Stimulated activated naive B cell treated with anti-CD40 and anti-IgM and Interleukin-4, amounts not matched to agents 10 μg/mL and 1 μg/mL and 100 μg/mL, for 72 hours (primary cell): ENCODE results near the gene ANP32A.

Experiments
- ATAC-seq, 2 donors: fragments of 150-1000 bp; cut with Tn5 transposase; replicated peaks; 2 replicates each; pipeline ENCODE4 v1.10.0; 2021; ENCODE audit warnings: moderate library complexity in 1 of 2
- DNase-seq: peaks from one replicate; pipeline ENCODE4 v3.0.0; 2021
- H3K27ac Mint-ChIP-seq: one replicate; pipeline ENCODE4 v1.8.0; 2022; ENCODE audit warnings: mild to moderate bottlenecking, mixed read lengths
- H3K27me3 Mint-ChIP-seq, 2 donors: one replicate each; pipeline ENCODE4 v1.8.0; 2022; ENCODE audit warnings: mixed read lengths in 2 of 2
- H3K36me3 Mint-ChIP-seq, 2 donors: one replicate each; pipeline ENCODE4 v1.8.0; 2022; ENCODE audit warnings: mixed read lengths in 2 of 2, mild to moderate bottlenecking in 1 of 2
- H3K4me1 Mint-ChIP-seq, 2 donors: one replicate each; pipeline ENCODE4 v1.8.0; 2022; ENCODE audit warnings: mixed read lengths in 2 of 2, mild to moderate bottlenecking in 1 of 2
- H3K4me3 Mint-ChIP-seq, 2 donors: one replicate each; pipeline ENCODE4 v1.8.0; 2022; ENCODE audit warnings: mild to moderate bottlenecking in 2 of 2, mixed read lengths in 2 of 2, moderate library complexity in 1 of 2
- H3K9me3 Mint-ChIP-seq, 2 donors: one replicate each; pipeline ENCODE4 v1.8.0; 2022; ENCODE audit warnings: mixed read lengths in 2 of 2, mild to moderate bottlenecking in 1 of 2

The ANP32A gene

DNA sequence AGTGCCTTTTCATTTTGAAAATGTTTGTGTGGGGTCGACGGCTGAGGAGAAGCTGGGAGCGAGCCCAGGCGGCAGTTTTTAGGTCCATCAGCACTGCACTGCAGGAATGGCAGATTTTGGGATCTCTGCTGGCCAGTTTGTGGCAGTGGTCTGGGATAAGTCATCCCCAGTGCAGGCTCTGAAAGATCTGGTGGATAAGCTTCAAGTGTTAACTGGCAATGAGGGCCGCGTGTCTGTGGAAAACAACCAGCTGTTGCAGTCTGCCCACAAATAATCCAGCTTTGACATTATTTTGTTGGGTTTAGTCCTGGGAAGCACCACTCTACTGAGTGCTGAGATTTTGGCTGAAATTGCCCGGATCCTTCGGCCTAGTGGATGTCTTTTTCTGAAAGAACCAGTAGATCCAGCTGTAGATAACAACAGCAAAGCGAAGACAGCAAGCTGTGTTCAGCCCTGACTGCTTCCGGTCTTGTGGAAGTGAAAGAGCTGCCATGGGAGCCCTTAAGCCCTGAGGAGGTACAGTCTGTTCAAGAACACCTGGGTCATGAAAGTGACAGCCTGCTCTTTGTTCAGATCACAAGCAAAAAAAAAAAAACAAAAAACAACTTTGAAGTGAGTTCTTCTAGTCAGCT lies 13.1 kb upstream of the ANP32A start:
- Mint-ChIP-seq H3K4me3 (no peak overlapping the region), H3K27ac (no peak overlapping the region), H3K4me1 (no peaks in the 10 kb centered on the region), H3K27me3 (peaks cover 18 to 22% of the 10 kb centered on the region in 2 donors), H3K9me3 (peaks cover 5 to 11% of the 10 kb centered on the region in 2 donors), H3K36me3 (peaks cover 3 to 7% of the 10 kb centered on the region in 2 donors)
- ATAC-seq (no peak), DNase-seq (no peak)

DNA sequence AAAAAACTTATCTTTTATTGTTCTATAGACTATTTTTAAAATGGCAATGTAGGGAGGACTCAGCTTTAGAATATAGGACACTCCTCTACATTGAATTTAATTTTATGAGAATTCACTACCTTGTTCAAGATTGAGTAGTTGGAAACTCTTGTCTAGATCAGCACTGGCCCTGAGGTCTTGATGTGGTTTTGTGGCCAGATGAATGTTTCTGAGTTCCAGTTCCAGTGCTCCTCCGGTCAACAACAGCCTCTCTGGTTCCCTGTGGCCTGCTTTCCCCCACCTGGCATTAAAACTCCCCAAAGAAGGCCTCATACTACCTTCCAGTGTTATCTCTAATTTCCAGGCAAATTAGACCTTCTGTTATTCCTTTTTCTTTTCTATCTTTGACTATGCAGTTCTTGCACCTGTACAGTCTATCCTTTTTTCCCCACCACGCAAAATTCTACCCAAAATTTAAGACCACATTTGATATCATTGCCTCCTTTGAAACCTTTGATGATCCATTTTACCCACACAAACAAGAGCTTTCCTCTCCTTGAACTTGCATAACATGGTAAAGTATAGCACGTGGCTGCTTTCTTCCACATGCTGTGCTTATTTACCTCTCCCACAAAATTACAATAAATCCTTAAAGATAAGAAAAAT lies 9.6 kb upstream of the ANP32A start:
- no peaks in the 10 kb centered on the region for H3K4me1 Mint-ChIP-seq
- DNase-seq (no peak), ATAC-seq (no peak)
- H3K36me3 Mint-ChIP-seq: peaks cover 0 to under 1% of the 10 kb centered on the region in 2 donors
- no peak overlapping the region for H3K4me3 Mint-ChIP-seq
- H3K9me3 Mint-ChIP-seq: peaks cover 0 to under 1% of the 10 kb centered on the region in 2 donors
- no peak overlapping the region for H3K27ac Mint-ChIP-seq
- peaks cover 1 to 11% of the 10 kb centered on the region in 2 donors for H3K27me3 Mint-ChIP-seq

DNA sequence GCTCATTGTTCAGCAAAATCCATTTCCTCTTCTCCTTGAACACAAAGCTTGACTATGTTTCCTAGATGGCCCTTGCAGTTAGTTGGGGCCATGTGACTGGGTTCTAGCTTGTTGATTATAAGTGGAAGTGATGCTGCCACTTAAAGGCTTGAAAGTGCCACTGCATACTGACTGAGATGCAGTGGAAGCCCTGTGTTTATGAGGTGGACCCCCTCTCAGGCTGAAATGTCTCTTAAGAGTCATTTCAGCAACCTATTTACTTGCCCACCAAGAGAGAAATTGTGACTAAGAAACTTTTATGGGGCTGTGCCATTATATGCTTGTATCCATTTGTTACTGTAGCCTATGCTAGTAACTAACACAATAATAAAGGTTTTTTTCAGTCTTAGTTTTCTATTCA lies 8.4 kb upstream of the ANP32A start:
- no peaks in the 10 kb centered on the region for H3K36me3 Mint-ChIP-seq

DNA sequence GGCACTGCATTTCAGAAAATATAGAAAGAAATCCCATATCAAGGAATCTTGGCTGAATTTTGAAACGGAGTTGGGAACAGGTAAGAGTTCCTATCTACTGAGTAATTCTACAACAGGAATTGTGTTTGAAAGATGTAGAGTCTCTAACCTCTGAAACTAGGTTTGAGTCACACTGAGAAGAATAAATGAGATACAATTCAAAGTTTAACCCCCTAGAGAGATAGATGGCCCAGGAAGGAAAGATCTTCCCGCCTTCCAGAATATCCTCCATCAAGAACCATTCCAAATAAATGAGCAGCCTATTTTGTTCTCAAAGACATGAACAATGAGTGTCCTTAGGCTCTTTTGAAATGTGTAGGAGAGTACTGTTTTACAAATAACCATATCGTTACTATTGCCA lies 2.9 kb upstream of the ANP32A start:
- DNase-seq (no peak), ATAC-seq (no peak)
- Mint-ChIP-seq H3K36me3 (peaks cover 5 to 16% of the 10 kb centered on the region in 2 donors), H3K9me3 (no peaks in the 10 kb centered on the region), H3K27ac (no peak overlapping the region), H3K27me3 (no peaks in the 10 kb centered on the region), H3K4me1 (peaks cover 12 to 13% of the 10 kb centered on the region in 2 donors), H3K4me3 (no peak overlapping the region)

More for the DNA sequence above, 8.4 kb upstream of the ANP32A start:
- no peaks in the 10 kb centered on the region for H3K4me1 Mint-ChIP-seq
- H3K9me3 Mint-ChIP-seq: no peaks in the 10 kb centered on the region
- ATAC-seq (peak; percentile 86 to 89), DNase-seq (no peak)
- H3K27ac Mint-ChIP-seq: no peak overlapping the region
- peaks cover 0 to 6% of the 10 kb centered on the region in 2 donors for H3K27me3 Mint-ChIP-seq
- no peak overlapping the region for H3K4me3 Mint-ChIP-seq

DNA sequence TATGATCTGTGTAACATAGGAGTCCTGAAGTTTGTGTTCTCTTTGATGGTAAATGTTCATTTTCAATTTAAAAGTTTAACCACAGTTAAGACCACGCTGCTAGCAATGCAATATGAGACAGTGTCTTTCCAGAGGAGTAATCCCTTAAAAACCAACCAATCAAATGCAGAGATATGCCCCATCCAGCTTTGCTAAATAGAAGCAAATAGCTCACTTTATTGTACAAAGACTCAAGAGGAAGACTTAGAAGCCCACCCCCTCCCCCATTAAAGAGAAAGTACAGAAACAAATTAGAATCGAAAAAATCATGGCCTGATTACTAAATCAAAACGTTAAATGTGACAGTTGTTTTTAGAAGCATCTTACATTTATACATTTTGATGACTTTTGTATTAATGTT lies 2.1 kb upstream of the ANP32A start:
- no peaks in the 10 kb centered on the region for H3K27me3 Mint-ChIP-seq
- ATAC-seq: no peak
- H3K36me3 Mint-ChIP-seq: peaks cover 5 to 16% of the 10 kb centered on the region in 2 donors
- no peak overlapping the region for H3K4me3 Mint-ChIP-seq
- no peaks in the 10 kb centered on the region for H3K9me3 Mint-ChIP-seq
- DNase-seq: no peak
- peaks cover 12 to 13% of the 10 kb centered on the region in 2 donors for H3K4me1 Mint-ChIP-seq
- H3K27ac Mint-ChIP-seq: no peak overlapping the region

DNA sequence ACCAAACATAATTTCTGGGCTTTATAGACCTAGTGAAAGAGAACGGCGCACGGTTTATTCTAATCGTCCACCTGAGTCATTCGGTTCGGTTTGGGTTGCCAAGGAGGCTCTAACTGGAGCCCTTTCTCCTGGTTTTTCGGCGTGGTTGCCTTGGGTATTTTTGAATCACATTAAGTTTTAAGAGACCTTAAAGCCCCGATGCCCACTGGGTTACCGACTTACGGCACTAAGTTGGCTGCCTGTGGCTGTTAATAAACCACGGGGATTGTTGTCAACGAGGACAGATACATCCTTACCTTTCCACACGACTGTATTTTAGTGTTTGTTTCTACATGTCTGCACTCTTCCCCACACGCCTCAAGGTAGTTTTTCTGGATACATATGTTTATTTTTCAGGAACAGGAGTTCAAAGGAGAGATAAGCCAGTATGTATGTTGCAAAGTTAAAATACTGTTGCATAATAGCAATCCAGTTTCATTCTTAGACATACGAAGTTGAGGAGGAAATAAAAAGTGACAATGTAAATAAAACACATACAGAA lies 1.2 kb upstream of the ANP32A start:
- H3K4me3 Mint-ChIP-seq: peak overlapping the region; percentile 89 to 97
- H3K36me3 Mint-ChIP-seq: peaks cover 5 to 20% of the 10 kb centered on the region in 2 donors
- H3K9me3 Mint-ChIP-seq: no peaks in the 10 kb centered on the region
- DNase-seq (no peak), ATAC-seq (no peak)
- no peaks in the 10 kb centered on the region for H3K27me3 Mint-ChIP-seq
- H3K4me1 Mint-ChIP-seq: peaks cover 16 to 19% of the 10 kb centered on the region in 2 donors
- peak overlapping the region; percentile 37 for H3K27ac Mint-ChIP-seq

DNA sequence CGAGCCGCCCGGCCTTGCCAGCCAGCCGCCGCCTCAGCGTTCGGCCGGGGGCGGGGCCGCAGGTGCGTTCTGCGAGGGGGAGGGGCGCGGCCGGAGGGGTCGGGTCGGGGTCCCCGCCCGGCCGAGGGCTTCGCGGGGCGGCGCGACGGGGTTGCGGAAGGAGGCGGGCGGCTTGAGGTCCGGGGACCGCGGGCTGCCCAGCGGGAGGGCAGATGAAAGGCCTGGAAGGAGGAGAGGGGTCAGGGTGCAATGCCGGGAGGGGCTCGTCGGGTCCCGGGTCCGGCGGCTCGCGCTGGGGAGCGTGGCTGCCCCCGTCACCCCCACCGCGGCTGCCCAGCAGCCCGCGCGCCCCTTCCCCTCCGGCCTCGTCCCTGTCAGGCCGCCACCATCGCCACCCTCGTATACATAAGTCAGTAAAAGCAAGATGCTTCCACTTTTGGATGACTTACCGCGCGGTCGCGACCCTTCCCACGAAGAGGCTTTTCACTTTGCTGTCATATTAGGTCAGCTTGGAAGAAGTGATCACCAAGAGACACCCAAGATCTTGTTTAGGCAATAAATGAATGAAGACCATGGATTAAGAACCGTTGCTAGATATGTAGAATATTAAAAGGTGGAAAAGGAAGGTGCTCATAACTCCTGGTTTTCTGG lies 620 bp upstream of the ANP32A start:
- Mint-ChIP-seq H3K36me3 (peaks cover 5 to 20% of the 10 kb centered on the region in 2 donors), H3K4me1 (peaks cover 21 to 25% of the 10 kb centered on the region in 2 donors), H3K27me3 (no peaks in the 10 kb centered on the region), H3K4me3 (peak overlapping the region; percentile 89 to 97), H3K9me3 (no peaks in the 10 kb centered on the region), H3K27ac (peak overlapping the region; percentile 99)
- peak in 1 of 2 donors; percentile 1 for ATAC-seq
- no peak for DNase-seq

DNA sequence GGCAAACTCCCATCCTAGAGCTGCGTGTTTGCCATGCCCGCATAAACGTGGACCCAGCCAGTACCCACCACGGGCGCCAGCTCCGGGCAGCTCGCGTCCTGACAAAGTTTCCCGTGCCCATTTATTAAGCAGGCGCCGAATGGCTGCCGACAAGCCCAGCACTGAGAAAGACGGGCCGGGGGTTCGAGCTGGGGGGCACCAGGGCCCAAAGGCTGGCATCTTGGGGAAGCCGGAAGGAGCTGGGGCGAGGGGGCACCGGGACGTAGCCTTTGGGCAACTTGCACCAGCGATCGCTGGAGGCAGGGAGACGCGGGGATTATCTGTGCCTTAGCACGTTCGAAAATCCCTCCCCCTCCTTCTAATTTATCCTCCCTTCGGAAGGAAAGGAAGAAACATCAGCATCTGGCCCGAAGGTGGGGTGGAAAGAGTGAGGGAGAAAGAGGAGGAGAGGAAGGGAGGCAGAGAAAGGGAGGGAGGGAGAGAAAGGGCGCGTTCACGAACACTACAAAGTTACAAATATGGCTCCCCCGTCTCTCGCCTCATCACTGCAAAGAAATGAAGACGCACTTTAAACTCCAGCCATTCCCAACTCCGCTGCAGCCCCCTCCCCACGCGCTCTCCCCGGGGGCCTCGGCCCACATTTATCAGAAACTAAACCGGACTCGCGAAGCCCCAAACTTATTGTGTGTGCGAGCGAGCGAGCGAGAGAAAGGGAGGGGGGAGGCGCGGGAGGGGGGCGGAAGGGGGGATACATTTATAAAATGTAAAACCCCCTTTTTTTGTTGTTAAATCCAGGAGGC lies 1.0 kb downstream of the ANP32A start:
- Mint-ChIP-seq H3K27ac (peak overlapping the region; percentile 99), H3K9me3 (no peaks in the 10 kb centered on the region), H3K27me3 (no peaks in the 10 kb centered on the region), H3K36me3 (peaks cover 15 to 26% of the 10 kb centered on the region in 2 donors), H3K4me3 (peak overlapping the region; percentile 89 to 97), H3K4me1 (peaks cover 34 to 41% of the 10 kb centered on the region in 2 donors)
- ATAC-seq (peak in 1 of 2 donors; percentile 0), DNase-seq (peak; percentile 35)

DNA sequence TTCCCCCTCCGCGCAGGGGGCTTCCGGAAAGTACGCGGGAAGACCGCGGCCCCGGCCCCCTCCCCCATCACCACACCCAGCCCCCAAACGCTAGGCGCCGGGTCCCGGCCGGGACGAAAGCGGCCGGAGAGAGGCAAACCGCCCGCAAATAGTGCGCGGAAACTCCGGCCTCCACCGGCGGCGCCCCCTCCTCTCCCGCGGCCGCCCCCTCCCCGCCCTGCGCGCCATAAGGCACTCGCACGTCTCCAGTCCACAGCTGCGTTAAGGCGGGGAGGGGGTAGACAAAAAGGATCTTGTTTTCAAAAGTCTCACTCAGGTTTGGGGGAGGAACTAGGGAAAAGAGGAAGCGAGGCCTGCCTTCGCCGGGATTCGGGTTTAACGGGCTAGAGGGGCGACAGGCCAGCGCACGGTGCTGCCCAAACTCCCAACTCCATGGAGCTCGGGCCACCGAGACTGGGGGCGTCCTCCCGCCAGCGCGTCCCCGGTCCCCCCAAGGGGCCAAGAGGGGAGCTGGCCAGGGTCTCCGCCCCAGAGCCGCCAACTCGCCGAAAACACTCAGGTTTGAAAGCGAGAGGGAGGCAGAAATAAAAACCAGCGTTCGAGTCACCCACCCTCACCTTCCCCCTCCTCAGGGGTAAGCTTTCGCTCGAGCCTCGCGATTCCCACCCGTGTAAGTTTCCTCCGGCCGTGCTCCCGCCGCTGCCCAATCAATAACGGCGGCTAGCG lies 1.8 kb downstream of the ANP32A start:
- no peaks in the 10 kb centered on the region for H3K9me3 Mint-ChIP-seq
- peak; percentile 62 for DNase-seq
- peak; percentile 17 for ATAC-seq
- H3K36me3 Mint-ChIP-seq: peaks cover 15 to 30% of the 10 kb centered on the region in 2 donors
- peak overlapping the region; percentile 89 to 97 for H3K4me3 Mint-ChIP-seq
- H3K4me1 Mint-ChIP-seq: peaks cover 37 to 48% of the 10 kb centered on the region in 2 donors
- H3K27me3 Mint-ChIP-seq: no peaks in the 10 kb centered on the region
- peak overlapping the region; percentile 99 for H3K27ac Mint-ChIP-seq

DNA sequence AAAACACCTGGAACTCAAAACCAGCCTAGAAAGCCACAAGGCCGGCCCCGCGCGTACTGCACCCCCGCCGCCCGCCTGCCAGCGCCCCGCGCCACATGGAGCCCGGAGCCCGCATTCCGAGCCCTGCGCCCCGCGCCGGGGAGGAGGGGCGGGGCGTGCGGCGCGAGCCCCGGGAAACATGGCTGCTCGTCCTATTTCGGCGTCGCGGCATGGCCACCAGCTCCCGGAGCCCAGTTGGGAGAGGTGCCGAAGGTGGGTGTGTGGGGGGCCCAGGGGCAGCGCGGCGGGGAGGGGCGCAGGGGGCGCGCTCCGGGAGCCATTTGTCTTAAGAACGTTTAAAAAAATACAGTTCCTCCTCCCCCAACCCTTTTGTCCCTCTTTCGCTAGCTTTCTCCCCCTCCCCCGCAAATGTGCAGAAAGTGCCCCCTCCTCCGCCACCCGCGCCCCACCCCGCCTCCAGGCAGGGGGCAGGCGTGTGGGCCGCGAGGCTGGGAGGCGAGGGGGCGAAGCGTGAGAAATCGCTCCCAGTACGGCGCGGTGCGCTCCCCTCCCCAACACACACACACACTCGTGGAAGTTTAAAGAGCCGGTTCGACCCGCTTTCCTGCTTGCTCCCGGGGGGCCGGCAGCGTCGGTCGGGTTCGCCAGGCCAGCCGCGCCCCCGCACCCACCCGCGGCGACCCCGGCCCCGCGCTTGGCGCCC lies 2.5 kb downstream of the ANP32A start:
- DNase-seq: peak; percentile 58
- peak overlapping the region; percentile 99 for H3K27ac Mint-ChIP-seq
- peak; percentile 23 to 30 for ATAC-seq

DNA sequence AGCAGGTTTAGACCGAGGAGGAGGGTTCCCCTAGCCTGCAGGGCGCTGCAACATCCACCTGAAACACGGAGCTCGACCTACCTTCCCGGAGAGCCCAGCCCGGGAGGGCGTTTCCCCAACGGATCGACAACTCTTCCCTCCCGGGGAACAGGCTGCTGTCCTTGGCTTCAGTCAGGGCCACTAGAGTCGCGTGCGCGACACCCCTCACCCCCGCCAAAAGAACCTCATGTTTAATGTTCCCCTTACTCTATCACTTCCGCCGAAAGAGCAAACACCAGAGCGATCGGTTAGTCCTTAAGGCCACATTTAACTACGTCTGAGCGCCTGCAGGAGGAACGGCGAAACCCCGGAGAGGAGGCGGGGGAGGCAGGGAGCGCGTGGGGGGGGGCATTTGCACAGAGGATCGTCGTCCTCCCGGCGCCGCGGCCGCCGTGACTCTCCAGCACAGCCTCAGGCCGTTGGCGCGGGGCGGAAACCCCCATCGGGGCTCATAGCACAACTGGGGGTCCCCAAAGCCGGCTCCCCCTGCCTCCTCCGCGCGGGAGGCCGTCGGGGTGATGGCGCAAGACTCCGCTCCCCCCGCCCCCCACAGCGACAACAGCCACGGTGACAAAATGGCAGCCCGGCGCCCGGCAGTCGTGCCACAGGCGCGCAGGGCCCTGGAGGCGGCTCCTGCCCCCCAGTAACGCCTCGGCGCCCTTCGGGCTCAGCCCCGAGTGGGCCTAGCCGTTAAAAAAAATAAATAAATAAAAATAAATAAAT lies 3.2 kb downstream of the ANP32A start:
- Mint-ChIP-seq H3K27me3 (no peaks in the 10 kb centered on the region), H3K9me3 (no peaks in the 10 kb centered on the region), H3K36me3 (peaks cover 18 to 34% of the 10 kb centered on the region in 2 donors), H3K27ac (peak overlapping the region; percentile 99), H3K4me1 (peaks cover 39 to 57% of the 10 kb centered on the region in 2 donors), H3K4me3 (peak overlapping the region; percentile 93 to 99)
- ATAC-seq (peak; percentile 58 to 62), DNase-seq (peak; percentile 69)

More for the DNA sequence above, 2.5 kb downstream of the ANP32A start:
- Mint-ChIP-seq H3K4me3 (peak overlapping the region; percentile 89 to 97), H3K27me3 (no peaks in the 10 kb centered on the region), H3K36me3 (peaks cover 18 to 34% of the 10 kb centered on the region in 2 donors), H3K9me3 (no peaks in the 10 kb centered on the region), H3K4me1 (peaks cover 38 to 55% of the 10 kb centered on the region in 2 donors)

DNA sequence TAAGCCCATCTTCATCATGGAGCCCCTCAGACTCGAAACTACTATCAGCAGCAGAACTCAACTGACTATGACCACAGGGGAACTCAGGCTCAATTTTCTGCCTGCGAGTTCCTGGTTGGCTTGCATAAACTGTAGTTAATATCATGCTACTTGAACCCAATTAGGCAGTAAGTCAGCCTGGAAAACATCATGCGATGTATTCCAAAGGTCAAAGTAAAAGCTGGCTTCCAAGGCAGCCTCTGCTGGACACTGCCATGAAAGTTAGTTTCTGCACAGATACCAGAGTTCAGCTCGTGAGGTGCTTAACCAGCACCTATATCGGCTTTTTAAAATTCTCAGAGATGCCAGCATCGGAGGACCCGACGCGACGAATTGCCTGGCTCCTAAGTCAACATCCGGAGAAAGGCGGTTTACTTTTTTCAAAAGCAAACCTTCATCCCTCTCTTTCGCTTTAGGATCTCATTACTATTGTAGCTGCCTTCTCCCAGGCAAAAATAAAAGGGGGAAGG lies 3.8 kb downstream of the ANP32A start:
- Mint-ChIP-seq H3K4me3 (peak overlapping the region; percentile 93 to 99), H3K27me3 (no peaks in the 10 kb centered on the region), H3K36me3 (peaks cover 20 to 39% of the 10 kb centered on the region in 2 donors), H3K9me3 (no peaks in the 10 kb centered on the region), H3K27ac (peak overlapping the region; percentile 99), H3K4me1 (peaks cover 39 to 58% of the 10 kb centered on the region in 2 donors)
- ATAC-seq: no peak
- DNase-seq: no peak
